OCI-LY1 (cell line): ENCODE measurements around the gene NTPCR.

Experiments
- EZH2 ChIP-seq: fragments of 200-600 bp; sonication (generic), shearing (Covaris generic); IDR thresholded peaks from 2 replicates; pipeline ENCODE4 v1.8.0; 2017; ENCODE audit warnings: borderline replicate concordance, mixed run types, mild to moderate bottlenecking, antibody characterized with exemption, low read length, moderate library complexity, mixed read lengths
- TF ChIP-seq, protein P1 (sequence below): fragments of 200-600 bp; sonication (generic), shearing (Covaris generic); IDR thresholded peaks from 2 replicates; pipeline ENCODE4 v1.5.1; 2017; ENCODE audit warnings: mild to moderate bottlenecking, antibody characterized with exemption, low read length, moderate library complexity, mixed read lengths

DNA sequence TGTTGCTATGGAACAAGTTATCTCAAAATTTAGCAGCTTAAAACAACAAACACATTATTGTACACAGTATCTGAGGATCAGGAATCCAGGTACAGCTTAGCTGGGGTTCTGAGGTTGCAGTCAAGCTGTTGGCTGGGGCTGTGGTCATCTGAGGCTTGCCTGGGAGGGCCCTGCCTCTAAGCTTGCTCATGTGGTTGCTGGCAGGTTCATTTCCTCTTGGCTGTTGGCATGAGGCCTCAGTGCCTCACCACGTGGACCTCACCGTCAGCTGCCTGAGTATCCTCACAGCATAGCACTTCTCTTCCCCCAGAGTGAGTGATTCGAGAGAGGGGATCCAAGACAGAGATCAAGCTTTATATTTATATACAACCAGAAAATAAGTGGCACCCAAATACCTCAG, 18.6 kb downstream of the NTPCR start:
- TF ChIP-seq, protein P1, sequence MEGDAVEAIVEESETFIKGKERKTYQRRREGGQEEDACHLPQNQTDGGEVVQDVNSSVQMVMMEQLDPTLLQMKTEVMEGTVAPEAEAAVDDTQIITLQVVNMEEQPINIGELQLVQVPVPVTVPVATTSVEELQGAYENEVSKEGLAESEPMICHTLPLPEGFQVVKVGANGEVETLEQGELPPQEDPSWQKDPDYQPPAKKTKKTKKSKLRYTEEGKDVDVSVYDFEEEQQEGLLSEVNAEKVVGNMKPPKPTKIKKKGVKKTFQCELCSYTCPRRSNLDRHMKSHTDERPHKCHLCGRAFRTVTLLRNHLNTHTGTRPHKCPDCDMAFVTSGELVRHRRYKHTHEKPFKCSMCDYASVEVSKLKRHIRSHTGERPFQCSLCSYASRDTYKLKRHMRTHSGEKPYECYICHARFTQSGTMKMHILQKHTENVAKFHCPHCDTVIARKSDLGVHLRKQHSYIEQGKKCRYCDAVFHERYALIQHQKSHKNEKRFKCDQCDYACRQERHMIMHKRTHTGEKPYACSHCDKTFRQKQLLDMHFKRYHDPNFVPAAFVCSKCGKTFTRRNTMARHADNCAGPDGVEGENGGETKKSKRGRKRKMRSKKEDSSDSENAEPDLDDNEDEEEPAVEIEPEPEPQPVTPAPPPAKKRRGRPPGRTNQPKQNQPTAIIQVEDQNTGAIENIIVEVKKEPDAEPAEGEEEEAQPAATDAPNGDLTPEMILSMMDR = no peak
- no peak for TF ChIP-seq EZH2
